PFSK-1 (cell line): ENCODE results near the gene PLXND1.

Experiments used
- FOXP2 ChIP-seq: optimal IDR thresholded peaks from 2 replicates; pipeline ENCODE3; 2011; ENCODE audit warnings: borderline replicate concordance, control low read depth, inconsistent platforms; ENCODE audit not compliant: insufficient read depth; ENCODE audit errors: extremely low read length, extremely low read depth
- POLR2AphosphoS5 ChIP-seq: IDR thresholded peaks from 2 replicates; pipeline ENCODE4 v1.6.1; 2012; ENCODE audit warnings: low read depth, mild to moderate bottlenecking, control low read depth, low read length, moderate library complexity
- SIN3A ChIP-seq: IDR thresholded peaks from 2 replicates; pipeline ENCODE4 v1.6.1; 2012; ENCODE audit warnings: mild to moderate bottlenecking, low read length, moderate library complexity, borderline replicate concordance; ENCODE audit not compliant: insufficient read depth
- TAF1 ChIP-seq: IDR thresholded peaks from 2 replicates; pipeline ENCODE4 v1.6.1; 2012; ENCODE audit warnings: low read length, control low read depth, borderline replicate concordance; ENCODE audit not compliant: insufficient read depth
- TF ChIP-seq, protein P1 (sequence below), 2 experiments: IDR thresholded peaks; 2 replicates each; pipeline versions ENCODE4 v1.6.1 to v1.8.0; 2011 to 2012; ENCODE audit warnings: low read depth in 2 of 2, low read length in 2 of 2, control low read depth in 1 of 2, inconsistent platforms in 1 of 2, mild to moderate bottlenecking in 1 of 2, moderate library complexity in 1 of 2; ENCODE audit not compliant: insufficient read depth in 1 of 2

PLXND1 gene

DNA sequence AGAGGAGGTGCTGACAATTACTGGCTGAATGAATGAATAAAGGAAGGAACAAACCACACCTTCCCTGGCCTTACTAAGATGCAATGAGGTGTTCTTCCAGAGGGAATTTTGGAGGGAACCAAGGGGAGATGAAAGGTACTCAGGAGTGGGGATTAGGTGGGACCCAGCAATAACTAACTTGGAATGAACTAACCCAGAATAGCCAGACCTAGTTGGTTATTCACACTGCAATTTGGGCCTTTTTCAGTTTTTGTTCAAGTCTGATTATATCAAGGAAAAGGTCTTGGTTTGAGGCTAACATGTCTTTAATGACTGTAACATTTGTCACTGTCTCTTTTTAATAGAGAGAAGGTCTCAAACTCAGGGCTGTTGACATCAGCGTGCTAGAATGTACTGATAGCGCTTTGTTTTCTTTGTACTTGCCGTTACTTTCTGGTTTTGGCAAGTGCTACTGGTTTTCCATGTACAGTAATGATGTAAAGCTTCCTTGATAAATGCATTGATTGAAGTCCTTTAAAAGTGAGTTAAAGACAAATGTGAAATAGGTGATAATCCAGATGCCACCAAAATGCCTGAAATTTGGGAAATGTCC is 3.2 kb upstream of the PLXND1 start:
- TF ChIP-seq FOXP2, result no peak
- TF ChIP-seq, protein P1, sequence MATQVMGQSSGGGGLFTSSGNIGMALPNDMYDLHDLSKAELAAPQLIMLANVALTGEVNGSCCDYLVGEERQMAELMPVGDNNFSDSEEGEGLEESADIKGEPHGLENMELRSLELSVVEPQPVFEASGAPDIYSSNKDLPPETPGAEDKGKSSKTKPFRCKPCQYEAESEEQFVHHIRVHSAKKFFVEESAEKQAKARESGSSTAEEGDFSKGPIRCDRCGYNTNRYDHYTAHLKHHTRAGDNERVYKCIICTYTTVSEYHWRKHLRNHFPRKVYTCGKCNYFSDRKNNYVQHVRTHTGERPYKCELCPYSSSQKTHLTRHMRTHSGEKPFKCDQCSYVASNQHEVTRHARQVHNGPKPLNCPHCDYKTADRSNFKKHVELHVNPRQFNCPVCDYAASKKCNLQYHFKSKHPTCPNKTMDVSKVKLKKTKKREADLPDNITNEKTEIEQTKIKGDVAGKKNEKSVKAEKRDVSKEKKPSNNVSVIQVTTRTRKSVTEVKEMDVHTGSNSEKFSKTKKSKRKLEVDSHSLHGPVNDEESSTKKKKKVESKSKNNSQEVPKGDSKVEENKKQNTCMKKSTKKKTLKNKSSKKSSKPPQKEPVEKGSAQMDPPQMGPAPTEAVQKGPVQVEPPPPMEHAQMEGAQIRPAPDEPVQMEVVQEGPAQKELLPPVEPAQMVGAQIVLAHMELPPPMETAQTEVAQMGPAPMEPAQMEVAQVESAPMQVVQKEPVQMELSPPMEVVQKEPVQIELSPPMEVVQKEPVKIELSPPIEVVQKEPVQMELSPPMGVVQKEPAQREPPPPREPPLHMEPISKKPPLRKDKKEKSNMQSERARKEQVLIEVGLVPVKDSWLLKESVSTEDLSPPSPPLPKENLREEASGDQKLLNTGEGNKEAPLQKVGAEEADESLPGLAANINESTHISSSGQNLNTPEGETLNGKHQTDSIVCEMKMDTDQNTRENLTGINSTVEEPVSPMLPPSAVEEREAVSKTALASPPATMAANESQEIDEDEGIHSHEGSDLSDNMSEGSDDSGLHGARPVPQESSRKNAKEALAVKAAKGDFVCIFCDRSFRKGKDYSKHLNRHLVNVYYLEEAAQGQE (IDR thresholded peaks at IDR 0.05; ENCODE audit: insufficient read depth in 1 of 2, low read depth in 2 of 2, low read length in 2 of 2), result no peak
- TF ChIP-seq TAF1, result no peak
- TF ChIP-seq POLR2AphosphoS5, result no peak
- TF ChIP-seq SIN3A, result no peak

DNA sequence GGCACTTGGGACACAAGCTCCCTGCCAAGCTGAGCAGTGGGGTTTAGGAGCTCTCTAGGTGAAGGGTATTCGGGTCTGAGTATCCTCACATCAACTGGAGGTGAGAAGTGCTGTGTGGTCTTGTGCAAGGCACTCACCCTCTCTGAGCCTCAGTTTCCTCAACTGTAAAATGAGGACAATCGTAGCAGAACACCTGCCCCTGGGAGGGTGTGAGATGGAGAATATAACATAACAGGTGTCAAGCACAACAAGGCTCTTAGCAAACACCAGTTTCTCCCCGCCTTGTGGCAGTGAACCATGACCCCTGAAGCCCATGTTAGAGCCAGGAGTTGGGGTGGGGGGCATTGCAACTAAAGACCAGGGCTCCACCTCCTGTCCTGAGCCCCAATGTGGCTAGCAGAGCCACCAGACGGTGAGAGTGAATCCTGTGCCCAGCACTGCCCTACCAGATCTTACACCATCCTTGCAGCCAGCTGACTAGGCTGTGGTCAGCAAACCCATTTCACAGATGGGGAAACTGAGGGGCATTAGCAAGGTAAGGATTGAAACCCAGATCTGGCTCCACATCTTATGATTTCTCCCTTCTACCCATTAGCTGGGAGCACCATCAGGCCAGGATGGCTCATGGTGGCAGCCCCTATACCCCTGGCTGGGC is 2.6 kb upstream of the PLXND1 start:
- no peak for TF ChIP-seq TAF1

DNA sequence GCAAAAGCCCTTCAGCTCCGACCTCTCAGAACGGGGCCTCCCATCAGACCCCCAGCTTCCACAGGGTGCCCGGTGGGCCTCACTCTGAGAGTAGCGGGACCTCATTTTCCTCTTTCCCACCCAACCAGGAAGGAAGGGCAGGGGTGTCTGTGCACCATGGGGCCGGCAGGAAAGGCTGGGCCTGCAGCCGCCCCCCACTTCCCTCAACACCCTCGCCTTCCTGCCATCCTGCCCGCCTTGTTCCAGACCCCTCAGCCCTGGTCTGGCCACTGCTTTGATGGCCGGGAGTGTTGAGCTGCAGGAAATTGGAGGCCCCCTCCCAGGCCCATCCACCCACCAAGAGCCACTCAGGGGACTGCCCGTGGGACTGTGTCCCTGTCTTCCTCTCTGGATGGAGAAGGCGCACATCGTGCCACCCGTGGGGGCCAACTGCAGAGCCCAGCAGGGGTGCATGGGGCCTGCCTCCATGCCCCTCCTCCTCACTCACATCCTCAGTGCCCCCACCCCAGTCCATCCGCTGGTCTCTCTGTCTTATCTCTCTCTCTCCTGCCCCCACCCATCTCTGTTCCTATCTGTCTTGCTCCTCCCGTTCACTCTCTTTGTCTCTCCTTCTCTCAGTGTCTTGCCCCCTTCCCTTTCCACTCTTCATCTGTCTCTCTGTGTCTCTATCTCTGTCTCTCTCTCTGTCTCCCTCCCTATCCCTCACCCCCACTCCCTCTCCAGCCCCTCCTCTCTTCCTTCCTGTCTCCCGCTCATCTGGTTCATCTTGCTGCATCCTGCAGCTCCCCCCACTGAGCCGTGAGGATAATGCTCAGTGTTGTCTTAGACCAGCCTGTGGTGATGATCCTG is 1.8 kb upstream of the PLXND1 start:
- no peak for TF ChIP-seq POLR2AphosphoS5
- no peak for TF ChIP-seq SIN3A
- TF ChIP-seq FOXP2, result no peak
- no peak for TF ChIP-seq TAF1

DNA sequence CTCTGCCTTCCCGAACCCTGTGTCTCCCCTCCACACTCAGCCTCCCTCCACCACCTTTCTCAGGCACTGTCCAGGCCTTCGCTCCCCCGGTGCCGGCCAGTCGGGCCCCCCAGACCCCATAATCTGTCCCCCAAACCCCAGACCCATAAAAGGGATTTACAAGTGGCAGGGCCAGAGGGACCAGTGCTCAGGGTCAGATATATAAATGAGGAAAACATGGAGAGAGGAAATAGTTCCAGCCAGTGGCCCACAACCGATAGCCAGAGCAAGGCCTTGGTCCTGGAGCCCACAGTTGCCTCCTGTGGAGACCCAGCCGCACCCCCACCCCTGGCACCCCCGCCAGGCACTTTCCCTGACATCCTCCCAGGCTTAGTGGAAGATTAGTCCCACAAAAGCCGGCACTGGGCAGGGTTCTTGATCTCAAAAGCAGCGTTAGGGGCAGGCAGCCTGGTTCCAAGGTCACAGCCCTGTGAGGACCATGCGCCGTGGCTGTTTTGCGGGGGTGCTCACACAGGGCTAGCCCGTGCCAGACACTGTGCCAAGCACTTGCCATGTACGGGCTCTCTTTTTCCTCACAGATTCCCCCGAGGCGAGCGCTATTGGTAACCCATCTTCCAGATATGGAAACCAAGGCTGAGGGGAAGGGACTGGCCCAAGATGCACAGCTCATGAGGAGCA is 1.1 kb upstream of the PLXND1 start:
- TF ChIP-seq POLR2AphosphoS5 (no peak), SIN3A (no peak), FOXP2 (no peak), TAF1 (no peak)
- TF ChIP-seq, protein P1 (IDR thresholded peaks at IDR 0.05; ENCODE audit: insufficient read depth in 1 of 2, low read depth in 2 of 2, low read length in 2 of 2), result no peak

DNA sequence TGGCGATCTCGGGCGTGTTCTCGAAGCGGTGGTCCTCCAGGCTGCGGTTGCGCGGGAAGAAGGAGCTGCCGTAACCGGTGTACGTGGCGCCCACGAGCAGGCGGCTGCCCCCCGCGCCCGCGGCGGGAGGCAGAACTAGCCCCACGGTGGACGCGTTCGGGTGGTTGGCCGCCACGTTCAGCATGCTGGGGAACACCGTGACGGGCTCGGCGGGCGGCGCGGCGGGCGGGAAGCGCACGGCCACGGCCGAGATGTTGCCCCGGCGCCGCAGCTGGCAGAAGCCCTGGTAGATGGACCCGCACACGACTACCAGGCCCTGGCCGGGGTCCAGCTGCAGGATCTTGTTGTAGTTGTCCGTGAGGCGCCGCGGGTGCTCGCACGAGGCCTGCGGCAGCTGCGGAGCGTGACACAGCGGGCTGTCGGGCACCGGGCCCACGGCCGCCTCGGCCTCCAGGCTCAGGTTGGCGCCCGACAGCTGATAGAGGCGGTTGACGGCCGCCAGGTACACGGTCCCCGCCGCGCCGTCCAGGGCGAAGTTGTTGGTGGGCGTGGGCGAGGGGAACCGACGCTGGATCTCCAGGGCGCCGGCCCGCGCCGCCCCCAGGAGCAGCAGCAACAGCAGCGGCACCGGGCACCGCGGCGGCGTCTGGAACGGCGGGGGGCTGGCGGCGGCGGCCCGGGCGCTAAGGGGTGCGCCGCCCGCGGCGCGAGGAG is 397 bp downstream of the PLXND1 start:
- TF ChIP-seq TAF1 (no peak), SIN3A (no peak), POLR2AphosphoS5 (no peak)
- TF ChIP-seq, protein P1 (IDR thresholded peaks at IDR 0.05; ENCODE audit: insufficient read depth in 1 of 2, low read depth in 2 of 2, low read length in 2 of 2), result no peak
